Endothelial cell of umbilical vein (primary cell): ENCODE results near the gene DHX40. TPM values are rescaled to one million over a fixed set of nuclear protein-coding genes. Genes with fewer than 3 reads are reported as not detected.

Experiments used
- BruUV-seq: library from RNA; stranded (reverse); fragments of 400-500 nt; replicated peaks from 2 replicates; lab custom pipeline; 2021; lab: Mats Ljungman, UMichigan
- CTCF ChIA-PET: fragments of 300-600, 350-600 bp; sonication (Branson Sonifier 250); formaldehyde crosslinking; loops from one replicate; lab custom pipeline; 2021; ENCODE audit warnings: antibody characterized with exemption, inconsistent platforms; lab: Charles Lee
- POLR2A ChIA-PET: fragments of 300-600, 350-600 bp; sonication (Branson Sonifier 250); formaldehyde crosslinking; loops from one replicate; lab custom pipeline; 2021; ENCODE audit warnings: antibody characterized with exemption, inconsistent platforms; lab: Charles Lee
- DNase-seq: peaks from one replicate; pipeline ENCODE4 v3.0.0-alpha.2; 2011; ENCODE audit warnings: low read depth, low spot score
- FAIRE-seq: peaks from 2 replicates; lab custom pipeline; 2011; peaks lifted over from hg19 to GRCh38; lab: Jason Lieb, UNC
- H2AFZ ChIP-seq: 2 replicates; pipeline ENCODE4 v1.6.0; 2012; ENCODE audit warnings: low read depth, low read length, control low read depth, inconsistent platforms
- H3K27ac ChIP-seq: 2 replicates; pipeline ENCODE4 v1.5.1; 2011; ENCODE audit warnings: low read depth, mild to moderate bottlenecking, control low read depth, low read length, moderate library complexity; ENCODE audit not compliant: insufficient read depth
- H3K27me3 ChIP-seq, 2 experiments: 2 replicates each; pipeline versions ENCODE4 v1.6.0 to v1.6.1; 2011; ENCODE audit warnings: low read length in 2 of 2, mixed read lengths in 1 of 2; ENCODE audit not compliant: control insufficient read depth in 2 of 2, insufficient read depth in 2 of 2
- H3K36me3 ChIP-seq, 2 experiments: 2 replicates in 1 of 2; 3 replicates in 1 of 2; pipeline ENCODE4 v1.5.1; 2011; ENCODE audit warnings: low read length in 2 of 2, mild to moderate bottlenecking in 1 of 2, moderate library complexity in 1 of 2; ENCODE audit not compliant: control insufficient read depth in 2 of 2, insufficient read depth in 2 of 2; ENCODE audit errors: extremely low read depth in 1 of 2
- H3K4me1 ChIP-seq: 3 replicates; pipeline ENCODE4 v1.5.1; 2011; ENCODE audit warnings: mild to moderate bottlenecking, low read length; ENCODE audit not compliant: control insufficient read depth, insufficient read depth; ENCODE audit errors: extremely low read depth
- H3K4me2 ChIP-seq: 2 replicates; pipeline ENCODE4 v1.6.1; 2011; ENCODE audit warnings: low read length, control low read depth, mixed read lengths; ENCODE audit not compliant: insufficient read depth
- H3K4me3 ChIP-seq, 3 experiments: fragments of 200-600 bp in 1 of 3; sonication (generic), shearing (Covaris generic) in 1 of 3; replicated peaks in 1 of 3; 2 replicates each; pipeline ENCODE4 v1.5.1; 2011 to 2016; ENCODE audit warnings: control low read depth in 3 of 3, low read length in 3 of 3, mild to moderate bottlenecking in 2 of 3, inconsistent platforms in 1 of 3, low read depth in 1 of 3, moderate library complexity in 1 of 3; ENCODE audit not compliant: insufficient read depth in 1 of 3
- H3K79me2 ChIP-seq: 2 replicates; pipeline ENCODE4 v1.6.0; 2012; ENCODE audit warnings: low read length, inconsistent platforms; ENCODE audit not compliant: control insufficient read depth, insufficient read depth
- H3K9ac ChIP-seq: replicated peaks from 2 replicates; pipeline ENCODE3; 2011; ENCODE audit warnings: low read length, control low read depth; ENCODE audit not compliant: insufficient read depth; ENCODE audit errors: extremely low read depth
- H3K9me1 ChIP-seq: replicated peaks from 3 replicates; pipeline ENCODE4 v1.6.0; 2011; ENCODE audit warnings: mild to moderate bottlenecking, low read length; ENCODE audit not compliant: control insufficient read depth, insufficient read depth; ENCODE audit errors: extremely low read depth
- H3K9me3 ChIP-seq: replicated peaks from 2 replicates; pipeline ENCODE4 v1.5.1; 2012; ENCODE audit warnings: low read length, inconsistent platforms; ENCODE audit not compliant: control insufficient read depth, insufficient read depth
- H4K20me1 ChIP-seq: replicated peaks from 2 replicates; pipeline ENCODE3; 2011; ENCODE audit warnings: mild to moderate bottlenecking, low read length; ENCODE audit not compliant: control insufficient read depth, insufficient read depth; ENCODE audit errors: extremely low read depth
- CTCF ChIP-seq, 2 donors: IDR thresholded peaks; 1 replicate in 1 of 2; 2 replicates in 1 of 2; pipeline ENCODE4 v1.5.1; 2011; ENCODE audit warnings: low read length in 2 of 2, mild to moderate bottlenecking in 2 of 2, moderate library complexity in 2 of 2, control low read depth in 1 of 2, inconsistent platforms in 1 of 2, low read depth in 1 of 2; ENCODE audit not compliant: insufficient read depth in 1 of 2; ENCODE audit errors: extremely low read depth in 1 of 2
- EZH2 ChIP-seq: IDR thresholded peaks from 2 replicates; pipeline ENCODE4 v1.6.1; 2012; ENCODE audit warnings: borderline replicate concordance, low read depth, mild to moderate bottlenecking, moderate library complexity, low read length, inconsistent platforms; ENCODE audit not compliant: severe bottlenecking
- FOS ChIP-seq: IDR thresholded peaks from 2 replicates; pipeline ENCODE4 v1.6.1; 2011; ENCODE audit warnings: mild to moderate bottlenecking, low read length, moderate library complexity, borderline replicate concordance; ENCODE audit not compliant: insufficient read depth
- GATA2 ChIP-seq: IDR thresholded peaks from 2 replicates; pipeline ENCODE4 v1.7.0; 2011; ENCODE audit warnings: low read depth, mild to moderate bottlenecking, moderate library complexity, mixed read lengths, low read length; ENCODE audit not compliant: insufficient read length, insufficient read depth
- JUN ChIP-seq: IDR thresholded peaks from 2 replicates; pipeline ENCODE4 v1.6.1; 2011; ENCODE audit warnings: borderline replicate concordance, low read depth; ENCODE audit not compliant: insufficient read length, insufficient read depth
- MAX ChIP-seq: IDR thresholded peaks from 2 replicates; pipeline ENCODE4 v1.6.1; 2011; ENCODE audit not compliant: insufficient read depth, insufficient read length
- MYC ChIP-seq: IDR thresholded peaks from one replicate; pipeline ENCODE4 v1.6.1; 2011; ENCODE audit warnings: mild to moderate bottlenecking, low read depth, low read length
- POLR2A ChIP-seq: IDR thresholded peaks from 2 replicates; pipeline ENCODE4 v1.6.1; 2012; ENCODE audit warnings: low read depth, mild to moderate bottlenecking, control low read depth, low read length
- POLR2AphosphoS5 ChIP-seq: IDR thresholded peaks from 2 replicates; pipeline ENCODE4 v1.6.1; 2012; ENCODE audit warnings: low read depth, mild to moderate bottlenecking, control low read depth, low read length, moderate library complexity; ENCODE audit not compliant: insufficient read depth
- dilution Hi-C: fragments of 300-500 bp; cut with MboI; formaldehyde crosslinking; loops from one replicate; pipeline ENCODE4 v1.15.0; 2019; ENCODE audit warnings: low sequenced_read_pairs; ENCODE audit not compliant: extremely low pct_ligation_motif_present
- intact Hi-C: fragments of 100-400 bp; cut with micrococcal nuclease; formaldehyde crosslinking; loops from one replicate; pipeline ENCODE4 v1.10.0; 2022
- polyA plus RNA-seq, 4 experiments: library from polyadenylated mRNA; depleted of rRNA in 3 of 4; stranded (reverse) in 3 of 4; unstranded in 1 of 4; fragments of >200 nt; gene quantifications; 2 replicates each; pipeline versions ENCODE4 v1.2.1 to v1.2.3, GENCODE V29; 2011 to 2012; ENCODE audit warnings: missing spikeins in 1 of 4
- total RNA-seq: library from RNA; stranded (reverse); gene quantifications from 2 replicates; pipeline ENCODE4 v1.2.3, GENCODE V29; 2021

DHX40 gene
- total and polyA plus RNA-seq, 2 donors (not counting 3 experiments of a cell fraction or from before 2014, with no cell fraction given), result 14.0 to 29.7 TPM

GRCh38 chr17:59530531-59530930 is 34.9 kb upstream of the DHX40 start:
- H3K4me1 ChIP-seq, result no peaks in the 10 kb centered on the region
- DNase-seq (no peak), FAIRE-seq (no peak)
- H3K4me3 ChIP-seq, result no peak overlapping the region
- no peaks in the 10 kb centered on the region for H3K79me2 ChIP-seq
- H3K9me3 ChIP-seq, result no peaks in the 10 kb centered on the region
- no peak overlapping the region for H3K27ac ChIP-seq
- no peaks in the 10 kb centered on the region for H3K36me3 ChIP-seq
- dilution Hi-C loops (no loop called here), intact Hi-C loops (no loop called here)
- peaks cover 9 to 11% of the 10 kb centered on the region in 2 experiments for H3K27me3 ChIP-seq
- no peak overlapping the region for H3K9ac ChIP-seq
- H4K20me1 ChIP-seq, result no peaks in the 10 kb centered on the region
- no TSS peak for BruUV-seq
- no peak for TF ChIP-seq POLR2AphosphoS5
- TF ChIP-seq EZH2, result no peak
- no peak for TF ChIP-seq GATA2
- TF ChIP-seq MYC, result no peak
- TF ChIP-seq FOS, result no peak
- TF ChIP-seq MAX, result no peak
- TF ChIP-seq POLR2A, result no peak
- TF ChIP-seq JUN, result no peak
- TF ChIP-seq CTCF (IDR thresholded peaks at IDR 0.05; ENCODE audit: extremely low read depth in 1 of 2, insufficient read depth in 1 of 2, low read depth in 1 of 2, low read length in 2 of 2), result no peak
- no peak overlapping the region for H3K4me2 ChIP-seq
- no peak overlapping the region for H2AFZ ChIP-seq
- no peaks in the 10 kb centered on the region for H3K9me1 ChIP-seq
- CTCF ChIA-PET, result interaction anchor here (1.0 to 5.2 kb wide), 4 partner anchors 9 to 201 kb away, joined by 3 to 29 read pairs (median 6); no protein-coding TSS in a partner anchor
- POLR2A ChIA-PET, result interaction anchor here (0.6 kb wide), 1 partner anchor 205 kb away, joined by 4 read pairs; no protein-coding TSS in a partner anchor
